Epithelial cell of prostate (primary cell): ENCODE results near the gene APC.

ENCODE experiments used
- DNase-seq: peaks from one replicate; pipeline ENCODE4 v3.0.0-alpha.2; 2011; ENCODE audit warnings: low read depth, low spot score
- H3K27ac ChIP-seq: fragments of 450-650 bp; 2 replicates; pipeline ENCODE4 v1.5.1; 2017; ENCODE audit warnings: mild to moderate bottlenecking

Gene APC

GRCh38 chr5:112776301-112776856, 38.7 kb downstream of the APC start:
- H3K27ac ChIP-seq, result no peak overlapping the region
- peak; percentile 27 for DNase-seq

GRCh38 chr5:112779531-112779930, 41.8 kb downstream of the APC start:
- no peak for DNase-seq
- no peak overlapping the region for H3K27ac ChIP-seq

GRCh38 chr5:112784726-112785125, 47.0 kb downstream of the APC start:
- no peak for DNase-seq
- no peak overlapping the region for H3K27ac ChIP-seq

- DNase-seq, result no peak
- H3K27ac ChIP-seq, result no peak overlapping the region
Measured at GRCh38 chr5:112787261-112787660, 49.6 kb downstream of the APC start.

GRCh38 chr5:112787896-112788295, 50.2 kb downstream of the APC start:
- no peak for DNase-seq
- H3K27ac ChIP-seq, result no peak overlapping the region

GRCh38 chr5:112793201-112793600, 55.5 kb downstream of the APC start:
- DNase-seq, result no peak
- H3K27ac ChIP-seq, result no peak overlapping the region

- no peak overlapping the region for H3K27ac ChIP-seq
Measured at GRCh38 chr5:112794410-112794809, 56.7 kb downstream of the APC start.

GRCh38 chr5:112795342-112795741, 57.7 kb downstream of the APC start:
- DNase-seq, result no peak
- H3K27ac ChIP-seq, result no peak overlapping the region

More at GRCh38 chr5:112794410-112794809, 56.7 kb downstream of the APC start:
- DNase-seq, result no peak

- DNase-seq, result no peak
- no peak overlapping the region for H3K27ac ChIP-seq
Measured at GRCh38 chr5:112795944-112796678, 58.4 kb downstream of the APC start.

- no peak overlapping the region for H3K27ac ChIP-seq
- no peak for DNase-seq
Measured at GRCh38 chr5:112799661-112800060, 62.0 kb downstream of the APC start.

GRCh38 chr5:112800891-112801290, 63.2 kb downstream of the APC start:
- no peak for DNase-seq
- H3K27ac ChIP-seq, result no peak overlapping the region

- no peak overlapping the region for H3K27ac ChIP-seq
- DNase-seq, result no peak
Measured at GRCh38 chr5:112811023-112811422, 73.3 kb downstream of the APC start.

- DNase-seq, result no peak
- no peak overlapping the region for H3K27ac ChIP-seq
Measured at GRCh38 chr5:112812549-112812948, 74.9 kb downstream of the APC start.

- no peak for DNase-seq
- H3K27ac ChIP-seq, result no peak overlapping the region
Measured at GRCh38 chr5:112820246-112820645, 82.6 kb downstream of the APC start.

- DNase-seq, result no peak
- H3K27ac ChIP-seq, result no peak overlapping the region
Measured at GRCh38 chr5:112822456-112822855, 84.8 kb downstream of the APC start.

GRCh38 chr5:112823181-112823580, 85.5 kb downstream of the APC start:
- DNase-seq, result no peak
- no peak overlapping the region for H3K27ac ChIP-seq

- no peak for DNase-seq
- H3K27ac ChIP-seq, result no peak overlapping the region
Measured at GRCh38 chr5:112823656-112824055, 86.0 kb downstream of the APC start.

GRCh38 chr5:112824197-112824596, 86.5 kb downstream of the APC start:
- no peak overlapping the region for H3K27ac ChIP-seq
- no peak for DNase-seq

- DNase-seq, result no peak
- H3K27ac ChIP-seq, result no peak overlapping the region
Measured at GRCh38 chr5:112830378-112830777, 92.7 kb downstream of the APC start.

- H3K27ac ChIP-seq, result no peak overlapping the region
- no peak for DNase-seq
Measured at GRCh38 chr5:112833971-112834370, 96.3 kb downstream of the APC start.

GRCh38 chr5:112844489-112844888, 106.8 kb downstream of the APC start:
- DNase-seq, result no peak
- H3K27ac ChIP-seq, result no peak overlapping the region

GRCh38 chr5:112846556-112846955, 108.9 kb downstream of the APC start:
- no peak for DNase-seq
- no peak overlapping the region for H3K27ac ChIP-seq
